Stimulated activated CD4-positive, alpha-beta T cell treated with anti-CD3 and anti-CD28 coated beads, Interleukin-1b, Interleukin-23, amount 100 ng/mL, for 1 hour (primary cell): Measurements from ENCODE around the gene GPD2.
"Not testable (repeated sequence)": the region's sequence is repeated elsewhere in the genome, so short reads cannot be mapped to it uniquely, and the experiment has no call there.

ENCODE experiments used
- DNase-seq, 2 donors: peaks; one replicate each; pipeline ENCODE4 v3.0.0-alpha.2; 2020; ENCODE audit warnings: low read depth in 2 of 2

GPD2 gene

DNA sequence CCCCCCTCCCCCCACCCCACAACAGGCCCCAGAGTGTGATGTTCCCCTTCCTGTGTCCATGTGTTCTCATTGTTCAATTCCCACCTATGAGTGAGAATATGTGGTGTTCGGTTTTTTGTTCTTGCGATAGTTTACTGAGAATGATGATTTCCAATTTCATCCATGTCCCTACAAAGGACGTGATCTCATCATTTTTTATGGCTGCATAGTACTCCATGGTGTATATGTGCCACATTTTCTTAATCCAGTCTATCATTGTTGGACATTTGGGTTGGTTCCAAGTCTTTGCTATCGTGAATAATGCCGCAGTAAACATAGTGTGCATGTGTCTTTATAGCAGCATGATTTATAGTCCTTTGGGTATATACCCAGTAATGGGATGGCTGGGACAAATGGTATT, 92.4 kb downstream of the GPD2 start:
- not testable (repeated sequence) for DNase-seq

DNA sequence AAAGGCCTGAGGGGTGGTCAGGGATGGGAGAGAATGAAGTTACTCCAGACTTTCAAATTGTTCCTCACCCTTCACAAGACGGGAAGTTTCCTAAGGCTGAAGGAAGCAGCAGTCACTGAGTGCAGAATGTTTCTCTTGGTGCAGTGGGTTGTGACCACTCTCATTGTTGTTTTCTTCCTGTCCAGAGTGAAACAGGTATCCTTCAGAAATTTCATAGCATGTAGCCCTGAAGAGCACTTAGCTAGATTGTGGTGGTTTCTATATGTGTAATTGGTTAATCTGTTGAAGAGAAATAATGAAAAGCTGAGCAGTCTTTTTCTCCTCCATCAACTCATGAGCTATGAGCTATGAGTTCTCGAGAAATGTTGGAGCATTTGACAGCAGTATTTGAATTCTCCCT, 96.8 kb downstream of the GPD2 start:
- DNase-seq, result no peak

DNA sequence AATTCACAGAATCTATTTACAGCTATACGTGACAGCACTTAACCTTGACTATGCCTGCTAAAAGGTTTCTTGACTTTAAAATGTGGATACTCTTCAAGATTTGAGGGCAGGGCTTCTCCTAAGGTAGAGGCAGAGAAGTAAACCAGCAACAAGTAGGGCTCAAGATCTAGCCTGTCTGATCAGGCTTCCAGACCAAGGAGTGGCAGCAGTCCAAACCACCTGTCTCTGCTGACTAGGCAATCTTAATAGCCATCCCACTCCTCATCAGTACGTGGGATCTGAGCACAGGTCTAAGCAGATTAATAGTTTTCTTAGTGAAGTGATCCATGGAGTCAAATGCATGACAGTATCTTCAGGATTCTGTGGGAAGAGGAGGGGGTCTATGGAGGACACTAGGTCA, 100.4 kb downstream of the GPD2 start:
- DNase-seq, result no peak

DNA sequence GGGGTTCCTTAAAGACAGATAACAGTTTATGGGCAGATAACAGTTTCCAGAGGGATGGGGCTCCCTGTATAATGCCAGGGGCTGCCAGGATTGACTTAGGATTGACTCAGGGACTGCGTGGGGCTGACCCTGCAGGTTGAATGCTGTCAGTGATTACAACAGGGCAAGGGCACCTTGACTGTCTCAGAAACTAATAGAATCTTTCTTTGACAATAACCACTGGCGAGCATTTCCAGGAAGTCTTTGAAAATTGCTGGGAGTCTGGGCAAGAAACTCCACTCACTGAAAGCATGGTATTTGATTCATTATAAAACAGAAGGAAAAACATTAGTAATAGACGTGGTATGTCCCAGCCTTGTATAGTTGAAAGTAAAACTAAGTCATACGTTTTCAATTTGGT, 101.0 kb downstream of the GPD2 start:
- DNase-seq, result no peak

DNA sequence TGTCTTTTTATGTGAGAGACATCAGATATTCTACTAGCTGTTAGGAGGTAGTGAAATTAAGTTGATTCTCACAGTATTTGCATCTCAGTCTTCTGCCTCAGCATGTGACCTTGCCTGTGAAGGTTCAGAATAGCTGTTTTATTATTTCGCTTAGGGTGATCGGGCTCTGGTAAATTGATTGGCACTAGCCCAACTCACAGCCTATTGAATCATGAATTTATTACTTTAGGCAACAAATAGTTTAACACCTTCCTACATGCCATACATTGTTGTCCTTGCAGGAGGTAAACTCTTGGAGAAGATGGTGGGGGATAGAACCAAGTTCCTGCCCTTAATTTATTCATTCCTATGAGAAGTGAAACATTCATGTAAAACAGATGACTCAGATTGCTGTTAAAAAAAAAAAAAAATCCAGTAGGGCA, 101.9 kb downstream of the GPD2 start:
- DNase-seq, result no peak

DNA sequence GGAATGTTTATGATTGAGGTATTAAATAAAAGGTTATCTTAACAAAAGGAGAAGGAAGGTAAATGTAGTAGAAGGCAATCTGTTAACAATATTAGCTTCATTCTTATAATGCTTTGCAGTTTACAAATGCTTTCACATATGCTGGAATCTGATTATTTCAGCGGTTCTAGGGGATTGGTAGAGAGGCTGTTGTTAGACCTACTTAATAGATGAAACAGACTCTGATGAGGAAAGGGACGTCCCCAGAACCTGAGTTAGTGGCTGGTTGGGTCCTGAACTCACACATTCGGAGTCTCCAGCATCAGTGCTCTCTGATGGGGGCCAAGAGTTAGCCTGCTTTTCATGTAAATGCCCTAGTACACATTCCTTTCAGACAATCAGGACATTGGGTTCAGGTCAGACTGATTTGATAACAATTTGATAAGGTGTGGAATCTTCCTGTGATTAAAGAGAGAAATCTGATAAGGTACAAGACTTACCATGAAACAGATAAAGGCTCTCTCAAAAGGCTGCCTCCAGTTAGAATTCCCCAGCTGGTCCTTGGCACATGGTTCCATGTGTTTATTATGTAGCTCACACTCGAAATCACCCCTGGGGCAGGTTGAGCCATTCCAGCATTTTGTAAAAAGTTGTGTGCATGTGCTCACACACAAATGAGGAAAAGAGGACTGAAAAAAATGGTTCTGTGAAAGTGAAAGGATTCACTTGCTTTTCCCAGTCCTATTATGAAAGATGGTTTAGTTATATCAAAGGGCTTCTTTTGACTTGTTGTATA, 103.1 kb downstream of the GPD2 start:
- DNase-seq, result no peak

DNA sequence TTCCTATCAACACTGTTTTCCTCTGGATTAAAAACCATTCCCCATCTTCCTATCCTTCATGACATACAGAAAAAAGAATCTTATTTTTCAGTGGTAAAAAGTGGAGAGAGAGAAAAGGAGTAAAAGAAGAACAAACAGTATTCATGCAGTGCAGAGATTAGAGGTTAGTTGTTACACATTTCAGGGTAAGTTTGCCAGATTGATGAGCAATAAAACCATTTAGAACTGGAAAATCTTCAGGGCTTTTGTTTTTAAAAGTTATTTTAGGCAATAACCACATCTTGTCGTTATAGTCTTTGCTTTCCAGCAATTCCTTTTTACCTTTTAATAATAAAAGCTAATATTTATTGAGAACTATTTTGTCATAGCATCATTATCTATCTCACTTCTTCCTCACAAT, 104.5 kb downstream of the GPD2 start:
- no peak for DNase-seq

DNA sequence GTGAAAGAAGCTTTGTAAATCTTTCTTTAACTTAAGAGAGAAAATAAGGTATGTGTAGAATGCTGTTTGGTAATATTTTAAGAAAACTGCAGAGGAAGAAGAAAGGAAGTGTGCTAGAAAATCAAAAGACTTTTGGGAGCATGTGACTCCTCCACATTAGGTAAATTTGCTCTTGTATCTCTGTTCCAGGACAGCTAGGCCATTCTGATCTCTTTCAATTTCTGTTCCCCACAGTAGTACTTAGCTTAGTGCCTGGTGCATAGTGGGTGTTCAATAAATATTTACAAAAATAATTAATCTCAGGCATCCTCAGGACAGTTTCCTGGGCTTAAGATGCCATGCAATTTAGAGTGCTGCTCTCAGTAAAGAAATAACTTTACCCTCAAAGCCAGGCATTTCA, 105.0 kb downstream of the GPD2 start:
- DNase-seq, result no peak

DNA sequence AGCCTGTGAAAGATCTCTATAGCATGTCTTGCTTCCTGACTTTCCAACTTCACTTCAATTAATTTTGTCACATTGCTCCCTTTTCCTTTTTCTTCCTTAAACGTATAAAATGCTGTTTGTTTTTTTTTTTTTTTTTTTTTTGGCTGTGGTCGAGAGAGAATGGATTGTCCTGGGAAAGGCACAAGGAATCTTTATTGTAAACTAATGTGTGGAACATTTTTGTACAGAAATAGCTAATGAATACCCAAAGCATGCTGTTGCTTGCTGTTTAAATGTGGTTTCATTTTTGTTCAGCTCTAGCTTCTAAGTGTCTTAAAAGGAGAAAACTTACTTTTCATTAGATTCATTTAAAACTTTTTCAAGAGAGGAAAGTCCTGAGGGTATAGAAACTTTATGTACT, 105.5 kb downstream of the GPD2 start:
- no peak for DNase-seq

DNA sequence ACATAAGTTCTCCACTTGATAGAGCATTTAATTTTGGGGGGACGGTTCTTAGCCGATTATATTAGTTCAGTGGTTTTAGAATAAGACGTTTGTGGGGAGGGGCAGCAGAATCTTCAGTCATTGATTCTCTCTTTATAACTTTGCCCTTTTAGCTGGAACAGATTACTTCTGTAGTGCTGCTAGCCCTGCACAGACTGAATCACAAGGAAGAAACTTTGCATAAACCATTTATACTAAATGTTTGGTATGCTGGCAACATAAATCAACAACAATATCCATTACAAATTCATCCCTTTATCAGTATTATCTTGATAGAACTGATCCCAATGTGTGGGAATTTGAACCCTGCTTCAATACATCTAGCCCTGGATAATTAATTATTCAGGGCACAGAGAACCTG, 112.2 kb downstream of the GPD2 start:
- DNase-seq, result no peak

DNA sequence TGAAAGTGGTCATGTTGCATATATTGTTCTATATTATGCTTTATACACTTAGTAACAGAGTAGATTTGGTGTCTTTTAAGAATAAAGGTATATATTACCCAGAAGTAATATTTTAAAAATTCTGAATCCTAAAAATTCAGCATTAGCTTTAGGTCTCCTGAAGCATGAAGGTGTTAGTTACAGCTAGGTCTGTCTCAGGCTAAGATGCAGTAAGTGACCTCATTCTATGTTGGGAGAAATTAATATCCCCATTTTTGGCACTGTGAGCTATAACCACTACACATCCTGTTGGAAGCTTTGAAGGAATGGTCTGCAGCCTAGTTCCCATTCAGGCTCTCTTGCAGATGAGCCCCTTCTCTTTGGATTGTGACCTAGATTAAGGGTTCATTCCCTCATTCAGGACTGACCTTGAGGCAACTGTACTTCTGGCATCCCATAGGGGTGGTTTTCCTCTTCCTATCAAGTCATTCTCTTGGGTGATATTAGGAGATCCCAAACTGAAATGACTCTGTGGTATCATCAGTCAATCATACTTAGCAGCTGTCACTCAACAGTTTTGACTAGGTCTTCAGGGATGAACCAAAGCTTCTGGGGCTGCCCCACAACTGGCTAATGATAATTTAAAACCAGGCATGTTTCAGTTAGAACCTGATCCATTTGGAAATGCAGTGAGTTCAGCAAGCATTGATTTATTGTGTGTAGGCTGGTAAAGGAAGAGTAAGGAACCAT, 117.7 kb downstream of the GPD2 start:
- no peak for DNase-seq

DNA sequence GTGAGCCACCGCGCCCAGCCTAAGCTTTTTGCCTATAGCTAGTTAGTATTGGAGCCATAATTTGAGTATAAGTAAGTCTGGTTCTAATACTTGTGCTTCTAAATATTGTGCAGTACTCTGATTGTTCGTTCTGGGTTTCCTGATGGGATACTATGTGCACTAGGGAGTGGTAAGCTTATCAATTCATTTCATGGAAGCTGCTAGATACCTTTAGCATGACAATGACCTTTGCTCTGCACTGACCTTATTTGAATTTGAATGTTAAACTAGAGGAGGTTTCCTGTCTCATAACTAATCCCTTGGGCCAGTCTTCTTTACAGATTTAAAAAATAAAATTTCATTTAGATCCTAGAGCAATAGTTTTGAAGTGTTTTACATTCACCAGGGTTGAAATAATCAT, 125.1 kb downstream of the GPD2 start:
- DNase-seq, result no peak

DNA sequence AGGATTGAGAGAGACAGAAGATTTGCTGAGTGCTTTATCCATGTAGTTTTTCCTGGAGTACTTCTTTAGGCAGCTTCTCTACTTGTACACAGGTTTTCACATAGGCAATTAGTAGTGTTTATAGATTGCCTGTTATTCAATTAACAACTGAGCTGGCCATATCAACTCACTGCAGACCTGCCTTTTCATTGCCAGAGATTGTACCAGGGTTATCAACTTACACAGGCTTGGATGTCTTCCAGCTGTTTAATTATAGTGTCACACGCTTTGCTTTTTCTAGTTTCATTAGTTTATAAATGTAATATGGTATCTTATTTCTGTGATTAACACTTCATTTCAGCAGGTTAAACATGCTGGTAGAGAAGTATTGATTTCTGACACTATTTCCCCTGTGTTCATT, 125.9 kb downstream of the GPD2 start:
- DNase-seq, result no peak

DNA sequence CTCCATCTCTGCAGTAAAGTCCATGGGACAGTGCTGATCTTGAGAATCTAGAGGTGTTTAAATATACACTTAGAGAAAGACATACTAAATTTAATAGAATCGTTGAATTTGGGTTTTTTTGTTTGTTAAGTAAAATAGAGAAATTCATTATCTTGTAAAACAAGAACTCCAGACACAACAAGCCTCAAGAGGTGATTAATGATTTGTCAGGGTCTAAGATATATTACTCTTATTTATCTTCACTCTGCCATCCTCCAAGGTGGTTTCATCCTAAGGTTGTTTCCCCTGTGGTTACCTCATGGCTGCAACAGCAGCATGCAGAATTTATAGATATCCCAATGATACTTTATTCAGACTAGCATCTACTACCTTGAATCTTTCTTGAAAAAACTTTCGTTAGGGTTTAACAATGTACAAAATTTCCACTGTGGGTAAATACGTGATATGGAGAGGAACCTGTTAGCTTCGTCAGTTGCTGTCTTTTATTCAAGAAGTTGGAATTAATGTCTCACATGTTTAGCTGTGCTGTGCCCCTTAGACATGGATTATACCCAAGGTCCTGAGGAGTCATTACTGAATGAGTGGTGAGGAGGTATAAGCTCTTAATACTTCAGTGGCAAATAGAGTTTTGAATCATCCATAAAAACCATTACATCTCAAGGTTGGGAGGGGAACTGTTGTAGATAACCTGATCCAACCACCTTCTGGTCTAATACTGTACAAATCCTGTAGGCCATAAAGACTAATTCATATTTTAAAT, 128.0 kb downstream of the GPD2 start:
- DNase-seq, result no peak

DNA sequence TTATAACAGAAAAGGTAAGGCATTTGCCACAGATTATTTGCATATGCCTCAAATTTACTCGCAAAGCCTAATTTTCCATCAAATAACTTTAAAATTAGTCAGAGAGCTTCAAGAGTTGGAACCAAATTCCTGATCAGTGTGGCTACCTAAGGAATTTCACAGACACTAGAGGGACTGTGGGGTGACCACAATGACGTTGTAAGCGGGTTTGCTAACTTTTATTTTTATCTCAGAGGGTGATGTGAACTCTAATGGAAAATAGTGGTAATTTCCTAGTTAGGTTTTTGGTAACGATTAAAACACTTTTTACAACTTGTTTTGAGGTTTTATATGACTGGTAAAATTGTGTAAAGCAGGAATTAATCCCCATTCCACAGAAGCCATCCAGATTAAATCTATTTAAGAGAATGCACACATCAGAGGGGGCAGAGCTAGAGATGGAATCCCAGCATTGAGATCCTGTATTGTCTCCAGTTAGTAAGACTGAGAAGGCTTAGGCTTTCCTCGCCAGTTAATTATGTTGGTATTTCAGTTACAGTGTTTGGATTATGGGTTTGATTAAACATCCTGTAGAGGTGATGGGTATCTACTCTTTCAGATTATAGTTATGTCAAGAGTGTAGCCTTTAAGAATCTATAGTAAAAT, 129.0 kb downstream of the GPD2 start:
- DNase-seq, result no peak

DNA sequence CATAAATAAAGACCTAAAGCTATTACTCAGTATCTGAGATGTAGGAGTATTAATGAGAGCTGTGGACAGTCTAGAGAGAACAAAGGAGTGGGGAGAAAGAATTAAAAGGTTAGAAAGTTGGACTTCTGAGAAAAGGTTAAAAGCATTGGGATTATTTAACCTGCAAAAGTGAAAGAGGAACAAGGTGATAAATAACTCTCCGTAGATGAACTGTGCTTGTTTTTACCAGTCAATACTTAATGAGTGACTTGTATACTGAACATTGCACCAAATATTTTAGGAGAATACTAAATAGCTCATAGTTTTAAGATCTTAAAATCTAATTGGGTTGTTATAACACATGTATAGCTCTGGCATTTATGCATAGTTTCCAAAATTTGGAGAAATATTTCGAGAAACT, 137.5 kb downstream of the GPD2 start:
- no peak for DNase-seq

DNA sequence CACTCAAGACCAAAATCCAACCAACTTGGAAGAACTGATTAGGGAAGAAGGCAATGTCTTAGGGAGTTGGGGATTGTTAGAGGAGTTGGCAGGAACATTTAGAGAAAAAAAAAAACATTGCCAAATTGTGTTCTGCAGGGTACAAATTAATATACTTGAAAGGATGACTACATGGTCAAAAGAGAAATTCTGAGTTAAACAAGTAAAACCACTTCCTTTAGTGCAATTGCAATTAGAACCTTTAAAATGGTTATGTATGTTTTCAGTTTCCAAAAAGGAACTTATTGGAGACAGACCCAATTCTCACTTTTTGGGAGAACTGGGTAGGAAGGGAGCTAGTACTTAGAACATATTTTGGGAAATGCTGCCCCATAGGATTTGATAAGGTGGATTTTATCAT, 137.9 kb downstream of the GPD2 start:
- no peak for DNase-seq

DNA sequence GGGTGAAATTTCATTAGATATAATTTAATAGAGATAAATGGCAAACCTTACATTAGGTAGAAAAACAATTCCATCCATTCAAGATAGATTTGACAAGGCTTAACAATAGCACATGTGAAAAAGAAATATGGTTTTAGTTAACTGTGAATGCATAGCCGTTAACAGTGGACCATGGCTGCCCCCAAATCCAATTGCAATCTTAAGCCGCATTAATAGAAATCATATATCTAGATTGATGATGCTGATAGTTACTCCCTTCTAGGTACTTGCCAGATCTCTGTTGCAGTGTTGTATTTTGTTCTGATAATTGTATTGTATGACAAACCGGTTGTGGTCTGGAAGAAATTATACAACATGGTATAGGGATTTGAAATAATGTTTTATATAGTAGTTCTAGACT, 139.8 kb downstream of the GPD2 start:
- DNase-seq, result no peak

DNA sequence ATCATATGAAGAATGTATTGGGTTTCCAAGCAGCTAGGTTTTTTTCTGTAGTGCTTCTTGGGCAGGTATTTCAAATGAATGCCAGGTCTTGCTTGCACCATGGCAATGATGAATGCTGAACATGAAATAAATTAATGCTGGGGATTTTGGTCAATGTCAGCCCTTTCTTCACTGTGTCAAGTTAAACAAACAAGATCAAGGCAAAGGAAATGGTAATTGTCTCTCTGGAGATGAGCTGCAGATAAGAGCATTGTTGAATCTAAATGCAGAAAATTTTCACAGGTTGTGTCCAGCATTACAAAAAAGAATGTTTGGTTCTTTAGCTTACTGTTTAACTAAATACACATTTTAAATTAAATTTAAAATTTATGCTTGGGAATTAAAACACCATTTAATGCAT, 144.3 kb downstream of the GPD2 start:
- DNase-seq, result no peak

DNA sequence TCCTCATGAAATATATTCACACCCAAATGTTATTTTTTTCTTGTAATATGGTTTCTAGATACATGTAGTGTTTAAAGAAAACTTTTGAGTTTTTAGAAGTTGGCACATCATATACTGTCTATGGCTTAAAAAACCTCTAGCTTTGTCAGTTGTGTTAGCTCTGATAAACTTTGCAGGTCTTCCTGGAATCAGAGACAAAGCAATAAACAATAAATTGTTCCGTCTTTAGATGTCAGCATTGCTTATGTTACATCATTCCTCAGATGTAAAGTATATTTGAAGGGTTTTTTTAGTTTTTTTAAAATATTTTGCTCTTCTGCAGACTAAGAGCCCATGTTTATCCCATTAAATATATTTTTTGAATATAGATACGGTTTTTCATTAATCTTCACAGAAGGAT, 145.1 kb downstream of the GPD2 start:
- DNase-seq, result no peak

DNA sequence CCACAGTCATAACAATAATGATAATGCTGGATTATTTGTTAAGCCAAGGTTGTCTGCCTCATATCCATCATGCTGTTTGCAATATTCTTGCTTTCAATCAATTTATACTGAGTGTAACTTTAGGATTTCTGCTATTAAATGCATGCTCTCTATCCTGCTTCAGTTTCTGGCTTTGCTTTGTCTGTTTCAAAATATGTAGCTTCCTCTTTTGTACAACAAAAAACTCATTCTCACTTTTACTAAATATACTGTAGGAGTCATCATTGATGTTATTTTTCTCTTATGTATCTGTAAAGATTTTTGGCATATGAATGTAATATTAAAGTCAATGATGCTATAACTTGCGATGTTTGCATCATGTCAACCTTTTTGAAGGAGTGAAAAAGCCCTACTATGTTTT, 149.3 kb downstream of the GPD2 start:
- no peak for DNase-seq

DNA sequence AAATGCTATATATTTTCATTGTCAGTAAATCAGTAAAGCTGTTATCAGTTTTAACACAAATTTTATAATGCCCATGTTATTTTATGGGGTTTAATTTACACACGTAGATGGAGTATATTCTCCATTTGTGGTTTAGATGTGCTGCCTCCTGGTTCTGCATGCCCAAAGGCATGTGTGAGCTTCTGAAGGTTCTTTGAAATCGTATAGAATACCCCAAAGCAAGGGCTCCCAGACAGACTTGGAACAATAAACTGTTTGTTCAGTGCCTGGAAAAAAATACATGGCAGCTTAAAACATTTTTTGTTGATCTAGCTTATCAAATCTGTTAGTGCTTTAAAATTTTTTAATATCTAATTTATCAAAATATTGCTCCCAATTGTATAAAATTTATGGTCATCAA, 150.4 kb downstream of the GPD2 start:
- DNase-seq, result no peak
